ENCODE measurements around the gene WSB1.

The WSB1 gene

DNA sequence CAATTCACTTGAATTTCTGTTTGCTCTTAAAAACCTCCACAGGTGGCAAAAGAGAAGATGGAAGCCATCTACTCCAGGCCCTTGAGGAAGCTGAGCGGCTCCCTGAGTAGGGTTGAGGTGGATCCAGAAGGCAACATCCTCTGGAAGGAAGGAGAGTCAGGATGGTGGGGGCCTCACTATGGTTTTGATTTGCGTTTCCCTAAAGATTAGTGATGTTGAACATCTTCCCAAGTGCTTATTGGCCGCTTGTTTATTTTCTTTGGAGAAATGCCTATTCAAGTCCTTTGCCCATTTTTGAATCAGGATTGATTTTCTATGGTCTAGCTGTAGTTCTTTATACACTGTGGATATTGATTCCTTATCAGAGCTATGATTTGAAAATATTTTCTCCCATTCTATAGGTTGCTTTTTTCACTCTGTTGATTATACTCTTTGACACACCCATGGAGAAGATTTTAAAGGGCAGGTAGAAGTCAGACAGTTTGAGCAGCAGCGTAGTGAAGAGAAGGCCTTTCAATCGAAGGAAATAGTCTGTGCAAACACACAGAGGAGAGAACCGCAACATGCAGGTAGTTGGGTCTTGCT lies 58.6 kb downstream of the WSB1 start (continued):
- TF ChIP-seq YY2 (tag by site-specific recombination; IDR thresholded peaks at IDR 0.05) (no peak), ZNF114 (tag by site-specific recombination; IDR thresholded peaks at IDR 0.05) (no peak), ZNF544 (tag by site-specific recombination; IDR thresholded peaks at IDR 0.05) (no peak), YY1 (tag by site-specific recombination; IDR thresholded peaks at IDR 0.05) (no peak)

DNA sequence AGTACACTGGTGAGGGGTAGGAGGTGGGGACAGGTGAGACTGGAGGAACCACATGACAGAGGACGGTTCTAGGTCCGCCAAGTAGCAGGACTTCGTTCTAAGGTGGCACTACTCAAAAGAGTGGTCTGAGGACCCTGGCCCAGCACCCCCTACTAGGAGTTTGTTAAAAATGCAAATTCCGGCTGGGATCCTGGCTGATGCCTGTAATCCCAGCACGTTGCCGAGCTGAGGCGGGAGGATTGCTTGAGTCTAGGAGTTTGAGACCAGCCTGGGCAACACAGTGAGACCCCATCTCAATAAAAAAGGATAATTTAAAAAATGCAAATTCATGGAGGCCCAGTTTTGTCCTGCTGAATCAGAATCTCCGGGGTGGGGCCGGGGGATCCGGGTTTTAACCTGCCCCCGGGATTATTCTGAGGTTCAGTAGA lies 59.1 kb downstream of the WSB1 start:
- H3K27ac ChIP-seq (ENCODE audit: extremely low read depth, low read depth, low read length), result peak overlapping the region; percentile 85
- ChIA-PET POLR2A (interaction anchor here (1.5 kb wide), 1 partner anchor 80 kb away, joined by 4 read pairs; no protein-coding TSS in a partner anchor), CTCF (interaction anchor here (0.7 to 7.5 kb wide), 6 partner anchors 9 to 248 kb away, joined by 3 to 115 read pairs (median 6); no protein-coding TSS in a partner anchor)
- no peaks in the 10 kb centered on the region; the same call in 1 of the 2 replicates for H3K4me1 ChIP-seq (ENCODE audit: control insufficient read depth, insufficient read depth, low read length)
- H3K36me3 ChIP-seq (ENCODE audit: control insufficient read depth in 2 of 2, insufficient read depth in 1 of 2, low read length in 2 of 2), result peaks cover 0 to 8% of the 10 kb centered on the region in 2 experiments; a peak in 1 of 3 replicates
- no peak for TF ChIP-seq ZNF16 (tag by site-specific recombination; IDR thresholded peaks at IDR 0.05; ENCODE audit: low read depth)
- no peak for TF ChIP-seq ZNF621 (tag by site-specific recombination; IDR thresholded peaks at IDR 0.05)
- TF ChIP-seq MZF1 (tag by site-specific recombination; IDR thresholded peaks at IDR 0.05; ENCODE audit: borderline replicate concordance), result no peak
- no peak for TF ChIP-seq ZNF19 (tag by site-specific recombination; IDR thresholded peaks at IDR 0.05; ENCODE audit: low read depth)
- TF ChIP-seq ZBTB8A (tag by site-specific recombination; IDR thresholded peaks at IDR 0.05), result no peak
- no peak for TF ChIP-seq YY1 (tag by site-specific recombination; IDR thresholded peaks at IDR 0.05)
- 0 out of 2 replicates have a peak, but pooled peaks have one; percentile 2 for TF ChIP-seq ZNF335 (tag by site-specific recombination; conservative IDR thresholded peaks at IDR 0.05)
- TF ChIP-seq GLIS1 (tag by site-specific recombination; IDR thresholded peaks at IDR 0.05), result no peak
- TF ChIP-seq ZNF366 (tag by site-specific recombination; conservative IDR thresholded peaks at IDR 0.05), result no peak
- TF ChIP-seq, protein P1, sequence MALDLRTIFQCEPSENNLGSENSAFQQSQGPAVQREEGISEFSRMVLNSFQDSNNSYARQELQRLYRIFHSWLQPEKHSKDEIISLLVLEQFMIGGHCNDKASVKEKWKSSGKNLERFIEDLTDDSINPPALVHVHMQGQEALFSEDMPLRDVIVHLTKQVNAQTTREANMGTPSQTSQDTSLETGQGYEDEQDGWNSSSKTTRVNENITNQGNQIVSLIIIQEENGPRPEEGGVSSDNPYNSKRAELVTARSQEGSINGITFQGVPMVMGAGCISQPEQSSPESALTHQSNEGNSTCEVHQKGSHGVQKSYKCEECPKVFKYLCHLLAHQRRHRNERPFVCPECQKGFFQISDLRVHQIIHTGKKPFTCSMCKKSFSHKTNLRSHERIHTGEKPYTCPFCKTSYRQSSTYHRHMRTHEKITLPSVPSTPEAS (tag by site-specific recombination; IDR thresholded peaks at IDR 0.05), result no peak
- 0 out of 2 replicates have a peak, but pooled peaks have one; percentile 2 for TF ChIP-seq ZNF433 (tag by site-specific recombination; IDR thresholded peaks at IDR 0.05; ENCODE audit: low read depth)
- no peak for TF ChIP-seq ZNF777 (tag by site-specific recombination; IDR thresholded peaks at IDR 0.05; ENCODE audit: borderline replicate concordance)
- peak; percentile 54; the same call in 1 of the 2 replicates for TF ChIP-seq ZNF121 (tag by site-specific recombination; IDR thresholded peaks at IDR 0.05)
- no peak for TF ChIP-seq ZNF175 (tag by site-specific recombination; IDR thresholded peaks at IDR 0.05)
- no peak for TF ChIP-seq ZNF514 (tag by site-specific recombination; IDR thresholded peaks at IDR 0.05)
- no peak for TF ChIP-seq TCF7L2 (IDR thresholded peaks at IDR 0.05; ENCODE audit: borderline replicate concordance, low read depth, low read length)
- no peak for TF ChIP-seq RBAK (tag by site-specific recombination; IDR thresholded peaks at IDR 0.05)
- TF ChIP-seq GLI4 (tag by site-specific recombination; IDR thresholded peaks at IDR 0.05), result 0 out of 2 replicates have a peak, but pooled peaks have one; percentile 3
- H3K4me3 ChIP-seq (ENCODE audit: low read depth, low read length), result peak overlapping the region; percentile 79
- H3K9me3 ChIP-seq (ENCODE audit: control insufficient read depth, insufficient read depth, low read depth, low read length), result no peaks in the 10 kb centered on the region

DNA sequence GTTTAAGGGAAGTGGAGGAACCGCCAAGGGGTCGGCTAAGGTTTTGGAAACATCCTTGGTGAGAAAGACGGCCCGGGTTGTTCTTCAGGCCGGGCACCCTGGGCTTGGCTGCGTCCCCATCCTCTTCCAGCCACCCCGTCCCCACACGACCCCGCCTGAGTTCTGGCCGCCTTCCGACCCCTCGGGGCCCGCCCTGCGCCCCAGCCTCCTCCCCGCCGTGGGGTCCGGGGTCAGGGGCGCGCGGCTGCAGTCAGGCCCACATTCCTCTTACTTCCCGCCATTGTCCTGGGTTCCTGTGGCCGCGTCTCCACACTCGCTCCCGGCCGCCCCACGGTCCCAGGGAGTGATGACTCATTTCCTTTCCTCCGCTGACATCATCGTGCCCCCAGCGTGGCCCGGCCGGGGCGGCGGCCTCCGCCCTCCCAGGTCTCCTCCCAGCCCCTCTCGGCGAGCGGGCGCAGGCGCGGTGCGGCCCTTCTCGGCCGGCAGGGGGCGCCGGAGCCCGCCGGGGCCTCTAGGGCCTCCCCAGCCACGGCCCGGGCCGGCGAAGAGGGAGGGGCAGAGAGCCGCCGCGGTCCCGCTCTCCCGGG lies 59.6 kb downstream of the WSB1 start:
- POLR2A ChIA-PET, result interaction anchor here (0.7 to 1.5 kb wide), 2 partner anchors 80 to 102 kb away, joined by 4 read pairs; partner anchors contain the start of gene KSR1
- Histone ChIP-seq H3K4me1 (ENCODE audit: control insufficient read depth, insufficient read depth, low read length) (no peaks in the 10 kb centered on the region; the same call in 1 of the 2 replicates), H3K9me3 (ENCODE audit: control insufficient read depth, insufficient read depth, low read depth, low read length) (no peaks in the 10 kb centered on the region), H3K27ac (ENCODE audit: extremely low read depth, low read depth, low read length) (peak overlapping the region; percentile 85), H3K4me3 (ENCODE audit: low read depth, low read length) (peak overlapping the region; percentile 79), H3K36me3 (ENCODE audit: control insufficient read depth in 2 of 2, insufficient read depth in 1 of 2, low read length in 2 of 2) (peaks cover 0 to 8% of the 10 kb centered on the region in 2 experiments; a peak in 1 of 3 replicates)
- CTCF ChIA-PET, result interaction anchor here (0.6 to 7.5 kb wide), 40 partner anchors 8 to 324 kb away, joined by 3 to 115 read pairs (median 4); no protein-coding TSS in a partner anchor
- TF ChIP-seq ZNF624 (tag by site-specific recombination; IDR thresholded peaks at IDR 0.05) (no peak), ZNF701 (tag by site-specific recombination; IDR thresholded peaks at IDR 0.05) (no peak), ZNF830 (tag by site-specific recombination; IDR thresholded peaks at IDR 0.05; ENCODE audit: low read depth) (no peak), SP2 (tag by site-specific recombination; IDR thresholded peaks at IDR 0.05) (peak; percentile 63), ZBTB48 (tag by site-specific recombination; IDR thresholded peaks at IDR 0.05) (peak; percentile 81), ZNF626 (tag by site-specific recombination; IDR thresholded peaks at IDR 0.05) (no peak), ZNF2 (tag by site-specific recombination; IDR thresholded peaks at IDR 0.05) (peak; percentile 43; the same call in 1 of the 2 replicates), OVOL3 (tag by site-specific recombination; IDR thresholded peaks at IDR 0.05) (no peak), ZNF174 (tag by site-specific recombination; IDR thresholded peaks at IDR 0.05) (no peak), ZNF677 (tag by site-specific recombination; IDR thresholded peaks at IDR 0.05) (no peak), ZNF510 (tag by site-specific recombination; IDR thresholded peaks at IDR 0.05; ENCODE audit: insufficient replicate concordance) (no peak), RBAK (tag by site-specific recombination; IDR thresholded peaks at IDR 0.05) (no peak), REPIN1 (tag by site-specific recombination; IDR thresholded peaks at IDR 0.05; ENCODE audit: low read depth) (0 out of 2 replicates have a peak, but pooled peaks have one; percentile 34)
- TF ChIP-seq, protein P1 (tag by site-specific recombination; IDR thresholded peaks at IDR 0.05), result 0 out of 2 replicates have a peak, but pooled peaks have one; percentile 48

Data from HEK293 (cell line).